ENCODE data around the gene CERS4. TPM values are rescaled to one million over a fixed set of nuclear protein-coding genes. Genes with fewer than 3 reads are reported as not detected.

The CERS4 gene
- total and polyA plus RNA-seq, 2 of the 8 experiments (the other 6 are each of a cell fraction or from before 2014, with no cell fraction given), result 88.2 to 179 TPM

GRCh38 chr19:8262431-8262830 lies 53.3 kb downstream of the CERS4 start:
- H3K14ac ChIP-seq (ENCODE audit: insufficient read length), result no peak overlapping the region
- POLR2A ChIA-PET (ENCODE audit: partially characterized antibody), result interaction anchor here (0.8 to 1.6 kb wide), 4 partner anchors 8 to 187 kb away, joined by 3 to 6 read pairs (median 3); partner anchors contain the start of genes NDUFA7 and RPS28
- H4K91ac ChIP-seq (replicated peaks; ENCODE audit: insufficient read length, low read length), result no peak overlapping the region
- H2BK12ac ChIP-seq (ENCODE audit: low read depth, low read length), result no peak overlapping the region
- H2AFZ ChIP-seq (ENCODE audit: low read length), result no peak overlapping the region
- H3K18ac ChIP-seq (ENCODE audit: extremely low read depth, low read length), result no peak overlapping the region
- no peak overlapping the region for H3K27ac ChIP-seq (ENCODE audit: low read depth, low read length)
- peaks cover 4 to 18% (median 11%) of the 10 kb centered on the region in 4 experiments; a peak in 7 of 8 replicates for H3K36me3 ChIP-seq (ENCODE audit: control insufficient read depth in 2 of 4, insufficient read depth in 4 of 4, low read length in 3 of 4)
- no peak overlapping the region for H3K9ac ChIP-seq (replicated peaks in 1 of 4; ENCODE audit: extremely low read depth in 1 of 4, low read depth in 3 of 4, low read length in 3 of 4)
- FAIRE-seq, result no peak
- no peak overlapping the region for H2AK5ac ChIP-seq (ENCODE audit: low read depth, low read length)
- no peaks in the 10 kb centered on the region for H3K27me3 ChIP-seq (replicated peaks in 1 of 4; ENCODE audit: control insufficient read depth in 3 of 4, extremely low read depth in 1 of 4, insufficient read depth in 3 of 4, low read length in 3 of 4)
- no peak overlapping the region for H3K23ac ChIP-seq (ENCODE audit: insufficient read length)
- H3K4me1 ChIP-seq (replicated peaks in 1 of 4; ENCODE audit: control insufficient read depth in 3 of 4, insufficient read depth in 4 of 4, low read length in 3 of 4), result peaks cover 0 to 4% (median 0%) of the 10 kb centered on the region in 4 experiments; a peak in 2 of 7 replicates
- H4K8ac ChIP-seq (ENCODE audit: extremely low read depth, insufficient read depth, low read length), result no peak overlapping the region
- H2BK20ac ChIP-seq (ENCODE audit: low read length), result no peak overlapping the region
- no peak overlapping the region for H2BK15ac ChIP-seq (ENCODE audit: low read length)
- no peaks in the 10 kb centered on the region for H3K9me3 ChIP-seq (ENCODE audit: insufficient read depth in 2 of 2, low read depth in 1 of 2, low read length in 1 of 2)
- no peak overlapping the region for H3K4me3 ChIP-seq (ENCODE audit: extremely low read depth in 1 of 4, insufficient read depth in 2 of 4, low read depth in 3 of 4, low read length in 4 of 4)
- no peaks in the 10 kb centered on the region for H3K79me1 ChIP-seq (ENCODE audit: low read depth, low read length)
- H3K79me2 ChIP-seq (ENCODE audit: control insufficient read depth in 1 of 2, insufficient read depth in 2 of 2, low read length in 2 of 2), result no peaks in the 10 kb centered on the region
- H4K20me1 ChIP-seq (replicated peaks in 1 of 2; ENCODE audit: control insufficient read depth in 1 of 2, insufficient read depth in 2 of 2, low read length in 2 of 2), result peaks cover 0 to 2% of the 10 kb centered on the region in 2 experiments
- no peak overlapping the region for H3K4me2 ChIP-seq (ENCODE audit: insufficient read depth in 1 of 2, low read depth in 2 of 2, low read length in 2 of 2)
- no peak overlapping the region for H2BK5ac ChIP-seq (ENCODE audit: low read depth, low read length)
- peak in 1 of 2 experiments; percentile 40 for DNase-seq (ENCODE audit: low read depth in 1 of 2, low spot score in 2 of 2)
- H3K23me2 ChIP-seq (ENCODE audit: low read depth, low read length), result no peaks in the 10 kb centered on the region
- 97% methylated on average over 6 of the region's 6 CpGs; no CpG with 5 or more reads in 1 of the 2 experiments for WGBS, 2 experiments (ENCODE audit: extremely low coverage in 1 of 2, insufficient coverage in 1 of 2, insufficient read length in 1 of 2, insufficient replicate concordance in 2 of 2, low coverage in 1 of 2, low lambda C conversion rate in 2 of 2, missing lambda C conversion rate in 1 of 2)
- no peak overlapping the region for H4K5ac ChIP-seq (ENCODE audit: insufficient read length, low read depth, low read length)
- CTCF ChIA-PET (ENCODE audit: partially characterized antibody), result no interaction called here
- H2BK120ac ChIP-seq (replicated peaks; ENCODE audit: low read depth, low read length), result no peak overlapping the region
- no peak overlapping the region for H3K56ac ChIP-seq (replicated peaks; ENCODE audit: insufficient read length, low read depth, low read length)
- H3K4ac ChIP-seq (replicated peaks; ENCODE audit: insufficient read length, low read depth, low read length), result no peak overlapping the region
- TF ChIP-seq EP300 (IDR thresholded peaks at IDR 0.05; ENCODE audit: borderline replicate concordance in 1 of 2, low read depth in 2 of 2, low read length in 2 of 2) (no peak), HDAC2 (IDR thresholded peaks at IDR 0.05; ENCODE audit: borderline replicate concordance in 1 of 2, low read depth in 2 of 2, low read length in 2 of 2) (no peak), FOSL1 (IDR thresholded peaks at IDR 0.05; ENCODE audit: insufficient read depth, low read depth, low read length) (no peak)
